IPS-18c (cell line): ENCODE results near the gene HDAC4.

Experiments
- H3K4me3 ChIP-seq: 2 replicates; pipeline ENCODE4 v1.7.0; 2013; ENCODE audit warnings: low read depth, mild to moderate bottlenecking, low read length, moderate library complexity; ENCODE audit not compliant: insufficient read depth
- H3K9me3 ChIP-seq: one replicate; pipeline ENCODE4 v1.6.1; 2013; ENCODE audit warnings: mild to moderate bottlenecking, low read length, moderate library complexity; ENCODE audit not compliant: control insufficient read depth, insufficient read depth

HDAC4 gene

GRCh38 chr2:239246723-239247122, 154.1 kb downstream of the HDAC4 start:
- no peaks in the 10 kb centered on the region for H3K9me3 ChIP-seq
- no peak overlapping the region for H3K4me3 ChIP-seq

DNA sequence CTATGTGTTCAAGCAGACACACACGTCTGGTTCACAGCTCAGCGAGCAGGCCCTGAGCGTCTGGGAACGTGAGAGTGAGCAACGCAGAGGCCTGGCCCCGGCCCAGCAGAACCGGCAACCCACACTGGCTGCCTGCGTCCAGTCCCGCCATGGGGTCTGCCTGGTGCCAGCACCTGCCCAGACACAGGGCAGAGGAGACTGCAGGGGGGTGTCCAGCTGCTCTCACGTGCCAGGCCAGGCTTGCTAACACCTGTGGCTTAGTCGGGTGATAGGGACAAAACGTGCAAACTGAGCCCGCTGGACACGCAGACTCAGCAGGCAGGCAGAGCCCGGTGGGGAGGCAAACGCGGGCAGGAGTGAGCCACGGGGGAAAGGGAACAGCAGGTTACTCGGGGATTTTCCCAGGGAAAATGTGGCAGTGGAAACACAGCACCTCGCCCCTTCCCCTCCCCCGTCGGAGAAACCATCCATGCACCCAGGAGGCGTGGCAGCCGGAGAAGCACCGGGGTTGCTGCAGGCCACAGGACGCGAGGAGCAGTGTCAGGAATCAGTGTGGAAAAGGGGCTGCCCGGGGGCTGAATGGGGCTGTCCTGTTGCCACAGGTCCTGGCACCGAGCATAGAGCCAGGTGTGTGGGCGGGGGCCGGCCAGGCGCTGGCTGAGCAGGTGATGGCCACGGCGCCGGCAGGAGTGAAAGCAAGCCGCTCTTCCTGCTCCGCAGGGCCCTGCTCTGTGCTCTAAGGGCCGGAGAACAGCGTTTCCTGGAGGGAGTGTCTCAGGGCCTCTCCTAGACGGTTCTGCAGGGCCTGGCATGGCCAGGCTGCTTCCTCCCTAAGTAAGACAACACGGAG, 154.7 kb downstream of the HDAC4 start:
- Histone ChIP-seq H3K4me3 (no peak overlapping the region), H3K9me3 (no peaks in the 10 kb centered on the region)

DNA sequence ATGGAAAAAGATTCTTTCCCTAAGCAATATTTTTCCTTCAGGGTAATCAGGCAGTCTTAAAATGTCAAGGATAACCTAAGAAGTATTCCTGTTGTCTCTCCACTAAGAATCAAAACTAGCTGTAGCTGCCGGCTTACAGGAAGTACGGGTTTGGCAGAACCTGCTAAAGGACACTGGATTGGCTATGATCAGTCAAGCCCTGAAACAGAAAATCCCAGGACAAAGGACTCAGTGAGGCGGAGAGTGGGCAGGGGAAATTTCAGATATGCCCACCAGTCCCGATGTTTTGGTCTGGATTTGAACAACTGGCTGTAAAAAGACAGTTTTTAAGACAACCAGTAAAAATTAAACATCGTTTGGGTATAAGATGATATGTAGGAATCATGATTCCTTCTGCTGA, 155.7 kb downstream of the HDAC4 start:
- Histone ChIP-seq H3K4me3 (no peak overlapping the region), H3K9me3 (no peaks in the 10 kb centered on the region)

GRCh38 chr2:239244625-239245024, 156.2 kb downstream of the HDAC4 start:
- H3K4me3 ChIP-seq: no peak overlapping the region
- H3K9me3 ChIP-seq: no peaks in the 10 kb centered on the region

GRCh38 chr2:239241431-239241960, 159.3 kb downstream of the HDAC4 start:
- Histone ChIP-seq H3K4me3 (no peak overlapping the region), H3K9me3 (no peaks in the 10 kb centered on the region)

- no peak overlapping the region for H3K4me3 ChIP-seq
- peaks cover under 1% of the 10 kb centered on the region for H3K9me3 ChIP-seq
These were observed 160.4 kb downstream of the HDAC4 start for GRCh38 chr2:239240414-239240881.

GRCh38 chr2:239239607-239240413, 161.0 kb downstream of the HDAC4 start:
- Histone ChIP-seq H3K9me3 (peaks cover 3% of the 10 kb centered on the region), H3K4me3 (no peak overlapping the region)

GRCh38 chr2:239238839-239239606, 161.8 kb downstream of the HDAC4 start:
- Histone ChIP-seq H3K4me3 (no peak overlapping the region), H3K9me3 (peaks cover 4% of the 10 kb centered on the region)

DNA sequence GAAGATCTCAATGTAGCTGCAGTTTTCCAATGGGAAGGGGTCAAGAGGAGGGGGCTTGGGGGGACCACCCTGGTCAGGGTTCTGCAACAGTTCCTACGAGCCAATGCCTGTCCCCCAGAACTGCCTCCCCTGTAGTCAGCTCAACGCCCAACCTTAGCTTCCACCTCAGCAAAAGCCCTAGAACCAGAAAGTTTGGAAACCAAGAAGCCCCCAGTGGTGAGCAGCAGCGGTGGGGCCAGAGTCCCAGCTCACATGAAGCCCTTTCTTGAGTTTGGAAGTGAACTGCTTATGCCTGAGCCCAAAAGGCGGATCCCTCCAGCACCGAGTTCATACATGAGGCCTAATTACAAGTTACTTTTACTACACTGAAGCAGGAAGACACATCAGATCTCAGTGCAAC, 162.4 kb downstream of the HDAC4 start:
- no peak overlapping the region for H3K4me3 ChIP-seq
- peaks cover 4% of the 10 kb centered on the region for H3K9me3 ChIP-seq

GRCh38 chr2:239236808-239237205, 164.0 kb downstream of the HDAC4 start:
- Histone ChIP-seq H3K4me3 (no peak overlapping the region), H3K9me3 (peaks cover 4% of the 10 kb centered on the region)

- no peak overlapping the region for H3K4me3 ChIP-seq
- H3K9me3 ChIP-seq: peaks cover 6% of the 10 kb centered on the region
These were observed 164.6 kb downstream of the HDAC4 start for GRCh38 chr2:239236043-239236807.

DNA sequence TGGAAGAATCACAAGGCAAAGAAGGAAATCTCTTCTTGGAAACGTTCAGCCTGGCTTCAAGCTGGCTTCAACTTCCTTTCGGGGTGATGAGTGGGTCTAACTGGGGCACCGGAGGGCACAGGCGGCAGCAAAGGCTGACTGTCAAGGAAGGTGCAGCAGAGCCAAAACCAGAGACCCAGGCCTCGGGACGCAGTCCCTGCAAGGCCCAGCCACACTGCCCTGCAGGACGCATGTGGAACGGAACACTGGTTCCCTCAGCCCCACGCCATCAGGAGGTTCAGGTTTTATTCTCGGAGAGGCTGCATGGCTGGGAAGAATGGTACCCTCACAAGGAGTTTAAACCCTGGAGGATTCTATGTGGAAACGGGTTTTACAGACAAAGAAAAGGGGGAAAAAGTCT, 165.5 kb downstream of the HDAC4 start:
- Histone ChIP-seq H3K9me3 (peaks cover 6% of the 10 kb centered on the region), H3K4me3 (no peak overlapping the region)

DNA sequence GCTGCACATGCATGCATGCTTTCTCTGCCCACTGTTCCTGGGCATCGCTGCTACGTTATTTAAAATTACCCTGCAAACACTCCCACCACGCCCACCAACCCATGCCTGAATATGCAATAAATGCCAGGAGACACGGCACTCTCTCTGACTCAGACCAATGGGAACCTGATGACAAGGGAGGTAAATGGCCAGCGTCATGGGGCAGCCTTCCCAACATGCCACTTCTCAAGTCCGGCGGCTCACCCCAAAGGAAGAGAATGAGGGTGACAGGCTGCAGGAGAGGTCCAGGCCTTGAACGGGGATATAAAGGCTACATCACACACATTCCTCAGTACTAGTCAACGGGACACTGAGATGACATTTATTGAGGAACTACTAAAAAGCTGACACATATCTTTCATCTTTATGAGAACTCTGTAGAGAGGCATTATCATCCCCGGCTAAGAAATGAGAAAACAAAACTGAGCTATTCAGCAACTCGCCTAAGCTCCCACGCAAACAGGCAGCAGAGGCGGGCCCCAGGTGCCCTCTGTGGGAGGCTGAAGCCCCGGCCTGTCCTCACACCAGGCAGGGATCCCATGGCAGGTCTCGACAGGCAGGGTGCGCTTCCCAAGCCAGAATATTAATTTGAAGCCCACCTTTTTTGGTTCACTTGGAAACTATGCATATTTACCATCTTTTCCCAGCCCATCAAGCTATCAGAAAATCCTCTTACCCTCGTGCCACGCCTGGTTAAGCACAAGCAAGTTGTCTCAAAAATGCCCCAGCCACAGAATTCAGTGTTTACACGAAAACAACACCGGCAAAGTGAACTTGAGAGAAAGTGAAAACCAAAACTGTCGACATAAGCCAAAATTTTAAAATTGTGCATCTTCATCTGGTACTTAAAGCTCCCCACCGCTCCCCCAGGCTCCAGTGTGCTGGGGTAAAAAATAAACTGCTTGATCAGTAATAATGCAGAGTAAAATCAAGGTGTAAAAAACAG, 166.3 kb downstream of the HDAC4 start:
- peaks cover 6% of the 10 kb centered on the region for H3K9me3 ChIP-seq
- H3K4me3 ChIP-seq: no peak overlapping the region

GRCh38 chr2:239233576-239233975, 167.2 kb downstream of the HDAC4 start:
- Histone ChIP-seq H3K4me3 (no peak overlapping the region), H3K9me3 (peaks cover 6% of the 10 kb centered on the region)

DNA sequence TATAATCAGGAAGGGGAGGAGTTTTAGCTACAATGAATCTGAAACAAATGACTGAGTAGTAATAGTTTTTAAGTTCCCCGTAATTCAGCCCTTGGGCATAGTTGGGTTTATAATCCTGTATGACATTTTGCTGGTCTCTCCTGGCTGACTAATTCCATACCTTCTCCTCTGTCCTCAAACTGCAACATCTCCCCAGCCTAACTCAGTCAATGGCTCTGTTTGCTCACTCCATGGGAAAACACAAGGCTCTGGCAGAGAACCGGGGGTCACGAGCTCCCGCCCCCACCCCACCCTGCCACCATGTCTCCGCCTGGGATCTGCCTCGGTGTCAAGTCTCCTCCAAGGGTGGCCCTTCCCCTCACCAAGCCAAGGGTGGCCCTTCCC, 168.6 kb downstream of the HDAC4 start:
- no peak overlapping the region for H3K4me3 ChIP-seq
- peaks cover 6% of the 10 kb centered on the region for H3K9me3 ChIP-seq
